GM19395 (cell line): Measurements from ENCODE around the gene GRK5.

Experiments
- ATAC-seq: cut with Tn5 transposase; IDR thresholded peaks from one replicate; pipeline ENCODE4 v1.9.1; 2021; ENCODE audit warnings: mild to moderate bottlenecking, moderate library complexity; ENCODE audit not compliant: unreplicated experiment

GRK5 gene

DNA sequence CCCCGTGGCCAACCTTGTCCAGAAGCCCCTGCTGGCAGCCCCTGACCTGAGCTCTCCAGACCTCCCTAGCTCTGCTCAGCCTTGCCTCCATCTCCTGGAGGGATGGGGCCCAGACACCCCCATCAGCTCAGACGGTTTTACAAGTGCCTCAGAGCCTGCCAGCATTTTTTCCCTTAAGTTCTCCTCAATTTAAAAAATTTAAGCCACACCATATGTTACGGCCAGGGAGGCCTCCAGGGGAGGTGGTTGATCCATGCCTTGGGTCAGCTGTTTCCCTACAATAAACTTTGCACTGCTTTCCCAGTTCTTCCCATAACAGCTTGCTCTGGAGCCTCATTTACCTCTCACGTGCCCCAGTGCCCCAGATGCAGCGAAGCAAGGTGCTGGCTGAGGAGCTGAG lies 191.6 kb downstream of the GRK5 start:
- no peak for ATAC-seq

GRCh38 chr10:119399466-119399865 lies 192.1 kb downstream of the GRK5 start:
- ATAC-seq, result no peak

DNA sequence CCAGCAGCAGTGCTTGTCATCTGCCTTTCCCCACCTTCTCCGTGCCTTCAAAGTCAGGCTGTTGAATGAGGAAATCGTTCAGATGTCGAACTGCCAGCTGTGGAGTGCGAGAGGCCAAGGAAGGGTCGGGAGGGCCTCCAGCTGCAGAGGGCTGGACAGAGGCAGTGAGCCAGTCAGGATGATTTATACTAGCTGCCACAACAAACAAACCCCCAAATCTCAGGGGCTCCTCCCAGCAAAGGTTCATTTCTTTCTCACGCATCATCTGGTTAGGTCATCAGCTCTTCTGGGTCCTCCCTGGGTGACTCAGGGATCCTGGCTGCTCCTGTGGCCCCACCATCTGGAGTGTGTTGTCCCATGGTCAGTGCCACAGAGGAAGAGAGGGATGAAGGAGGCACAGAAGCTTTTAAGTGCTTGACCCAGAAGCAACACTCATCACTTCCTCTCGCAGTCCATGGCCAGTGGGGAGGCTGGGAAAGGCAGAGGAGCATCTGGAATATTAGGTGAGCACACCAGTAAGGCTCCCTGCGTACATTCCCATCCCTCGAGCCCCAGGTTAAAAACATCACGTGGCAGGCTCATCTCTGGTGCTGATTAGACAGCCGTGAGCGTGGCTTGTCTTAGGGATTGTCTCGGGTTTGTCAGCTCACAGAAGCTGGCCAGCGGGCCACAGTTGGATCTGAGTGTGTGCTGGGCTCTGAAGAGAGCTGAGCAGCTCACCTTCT lies 194.5 kb downstream of the GRK5 start:
- ATAC-seq, result no peak

DNA sequence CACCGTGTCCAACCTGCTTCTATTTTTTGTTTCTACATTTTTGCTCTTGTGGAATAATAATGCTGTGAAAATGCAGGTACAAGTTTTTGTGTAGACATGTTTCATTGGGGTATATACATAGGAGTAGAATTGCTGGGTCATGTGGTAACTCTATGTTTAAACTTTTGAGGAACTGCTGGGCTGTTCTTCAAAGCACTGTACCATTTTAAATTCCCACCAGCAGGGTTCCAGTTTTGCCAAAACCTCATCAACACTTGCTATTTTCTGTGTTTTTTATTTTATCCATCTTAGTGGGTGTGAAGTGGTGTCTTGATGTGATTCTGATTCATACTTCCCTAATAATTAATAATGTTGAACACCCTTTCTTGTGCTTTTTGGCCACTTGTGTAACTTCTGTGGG lies 196.6 kb downstream of the GRK5 start:
- no peak for ATAC-seq

DNA sequence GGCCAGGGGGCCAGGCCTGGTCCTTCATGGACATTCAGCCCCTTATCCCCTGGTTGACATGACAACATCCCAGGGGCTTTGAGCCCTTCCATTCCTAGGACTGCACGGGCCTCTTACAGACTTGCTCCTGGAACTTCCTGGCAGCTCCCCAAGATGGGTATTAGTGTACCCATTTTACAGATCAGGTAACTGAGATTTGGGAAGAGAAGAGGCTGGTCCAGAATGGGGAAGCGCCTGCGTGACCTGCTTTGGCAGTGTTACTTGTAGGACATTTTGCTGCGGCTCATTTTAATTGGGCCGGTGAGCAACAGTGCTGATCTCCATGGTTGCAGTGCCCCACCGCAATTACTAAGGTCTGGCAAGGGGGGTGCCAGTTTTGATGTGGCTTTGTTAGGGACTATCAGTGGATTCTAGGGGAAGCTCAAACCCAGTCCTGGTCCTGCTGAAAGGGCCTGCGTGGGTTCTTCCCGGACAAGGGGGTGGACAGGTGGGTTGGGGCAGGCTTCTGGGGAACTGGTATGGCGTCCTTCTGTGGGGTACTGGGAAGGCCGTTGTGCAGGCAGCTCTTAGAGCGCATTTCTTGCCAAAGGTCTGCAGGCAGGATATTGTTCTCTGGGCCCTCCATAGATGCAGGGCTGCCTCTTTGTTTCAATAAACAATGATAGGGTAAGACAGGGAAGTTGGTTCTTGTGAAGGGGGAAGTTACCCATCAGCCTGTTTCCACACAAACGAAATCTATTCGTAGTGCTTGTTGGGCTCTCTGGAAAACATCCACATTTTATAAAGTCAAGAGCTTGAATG lies 197.5 kb downstream of the GRK5 start:
- ATAC-seq, result no peak

GRCh38 chr10:119405520-119405807 lies 198.1 kb downstream of the GRK5 start:
- ATAC-seq, result no peak

DNA sequence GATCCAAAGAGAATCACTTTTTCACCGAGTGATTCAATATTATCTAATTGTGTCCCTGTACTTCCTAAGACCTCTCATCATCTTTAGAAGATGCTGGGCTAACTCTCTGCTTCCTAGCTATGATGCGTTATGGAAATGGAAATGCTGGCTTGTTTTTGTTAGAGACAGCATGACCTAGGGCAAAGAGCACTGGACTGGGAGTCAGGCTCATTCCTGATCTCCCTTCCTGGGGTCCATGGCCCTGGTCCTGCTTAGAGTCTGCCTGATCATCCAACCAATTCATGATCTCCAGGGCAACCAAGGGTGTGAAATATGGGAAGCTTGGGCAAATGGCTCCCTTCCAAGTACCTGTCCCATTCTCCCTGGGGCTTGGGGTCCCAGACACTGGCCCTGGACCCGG lies 198.8 kb downstream of the GRK5 start:
- no peak for ATAC-seq

DNA sequence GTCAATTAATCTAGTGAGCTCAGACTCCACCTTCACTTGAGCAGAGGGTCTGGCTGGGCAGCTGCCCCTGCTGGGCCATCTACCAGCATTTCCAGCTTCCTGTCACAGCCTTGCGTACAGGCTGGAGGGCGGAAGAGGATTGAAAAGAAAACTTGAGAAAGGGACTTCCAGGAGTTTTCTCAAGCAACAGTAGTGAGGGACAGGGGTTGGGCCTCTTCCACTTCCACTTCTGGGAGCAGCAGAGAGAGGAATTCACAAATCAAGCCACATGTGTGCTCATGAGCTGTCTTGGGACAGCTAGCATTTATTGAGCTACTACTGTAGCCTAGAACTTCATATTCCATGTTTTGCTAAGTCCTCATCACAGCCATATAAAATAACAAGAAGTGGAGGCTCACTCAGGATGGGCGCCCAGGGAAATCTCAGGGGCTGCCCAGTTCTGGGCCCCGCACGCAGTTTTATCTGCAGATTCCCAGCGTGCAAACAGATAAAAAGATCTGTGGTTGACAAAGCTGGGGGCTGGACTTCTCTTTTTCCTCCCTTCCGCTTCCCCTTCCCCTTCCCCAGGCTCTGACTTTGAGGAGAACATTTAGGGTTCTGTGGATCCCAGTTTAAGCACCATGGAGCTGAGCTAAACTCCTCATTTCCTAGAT lies 199.4 kb downstream of the GRK5 start:
- no peak for ATAC-seq

DNA sequence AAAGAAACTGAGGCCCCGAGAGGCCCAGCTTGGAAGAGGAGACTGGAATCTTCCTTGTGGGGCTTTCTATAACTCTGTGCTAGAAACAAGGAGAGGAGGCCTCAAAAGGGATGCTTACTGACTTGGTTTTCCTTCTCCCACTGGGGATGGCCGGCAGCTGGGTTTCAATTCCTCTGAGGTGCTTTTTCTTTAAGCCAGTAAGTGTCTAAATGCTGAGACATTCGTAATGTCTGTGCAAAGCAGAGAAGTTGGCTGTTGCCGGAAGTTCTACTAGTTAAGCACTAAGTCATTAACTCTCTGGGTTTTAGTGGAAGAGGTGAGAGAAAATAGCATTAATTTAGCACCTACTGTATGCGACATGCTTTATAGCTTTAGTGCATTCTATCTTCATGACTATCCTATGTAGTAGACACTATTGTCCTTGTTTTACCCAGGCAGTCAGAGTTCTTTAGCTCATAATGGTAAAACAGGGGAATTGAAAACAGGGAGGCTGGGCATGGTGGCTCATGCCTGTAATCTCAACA lies 199.9 kb downstream of the GRK5 start:
- no peak for ATAC-seq

DNA sequence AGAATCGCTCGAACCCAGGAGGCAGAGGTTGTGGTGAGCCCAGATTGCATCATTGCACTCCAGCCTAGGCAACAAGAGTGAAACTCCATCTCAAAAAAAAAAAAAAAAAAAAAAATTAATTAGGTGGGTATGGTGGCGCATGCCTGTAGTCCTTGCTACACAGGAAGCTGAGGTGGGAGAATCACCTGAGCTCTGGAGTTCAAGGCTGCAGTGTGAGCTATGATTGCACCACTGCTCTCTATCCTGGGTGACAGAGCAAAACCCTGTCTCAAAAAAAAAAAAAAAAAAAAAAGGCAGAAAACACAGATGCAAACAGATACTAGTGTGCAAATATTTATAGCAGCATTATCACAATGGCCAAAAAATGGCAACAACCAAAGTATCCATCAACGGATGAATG lies 200.7 kb downstream of the GRK5 start:
- no peak for ATAC-seq

- ATAC-seq, result no peak
Observed at GRCh38 chr10:119408969-119409371, 201.6 kb downstream of the GRK5 start.

DNA sequence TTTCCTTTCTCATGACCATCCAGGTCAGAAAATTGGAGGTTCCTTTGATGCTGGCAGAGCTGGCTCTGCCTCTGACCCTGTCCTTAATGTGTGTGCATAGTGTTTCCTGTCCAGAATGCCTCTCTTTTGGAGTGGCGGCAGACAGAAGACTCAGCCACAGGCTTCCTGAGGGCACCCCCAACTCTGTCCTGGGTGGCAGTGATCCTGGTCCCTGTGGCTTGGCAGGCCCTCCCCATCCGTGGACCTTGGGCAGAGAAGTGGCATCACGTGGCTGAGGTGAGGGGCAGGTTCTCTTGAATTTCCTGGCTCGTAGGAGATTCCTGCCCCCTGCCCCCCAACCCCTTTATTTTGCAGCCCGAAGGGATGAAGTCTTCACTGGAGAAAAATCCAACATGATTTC lies 202.0 kb downstream of the GRK5 start:
- no peak for ATAC-seq

DNA sequence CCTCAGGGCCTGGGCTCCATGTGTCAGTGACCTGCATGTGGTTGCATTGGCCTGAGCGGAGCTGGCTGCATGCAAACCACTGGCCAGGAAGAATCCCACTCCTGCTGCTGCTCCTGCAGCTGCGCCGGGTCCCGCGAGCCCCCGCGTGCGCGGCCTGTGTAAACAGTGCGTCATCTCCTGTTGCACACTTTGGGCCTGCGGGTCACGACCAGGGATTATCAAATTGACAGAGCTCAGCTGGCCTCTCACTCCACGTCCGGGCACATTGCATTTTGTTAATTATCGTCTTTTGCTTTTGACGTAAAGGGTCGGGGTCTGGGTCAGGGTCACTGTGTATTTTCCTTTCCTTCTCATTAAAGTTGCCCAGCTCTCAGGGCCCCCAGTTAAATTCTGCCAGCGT lies 202.5 kb downstream of the GRK5 start:
- no peak for ATAC-seq

DNA sequence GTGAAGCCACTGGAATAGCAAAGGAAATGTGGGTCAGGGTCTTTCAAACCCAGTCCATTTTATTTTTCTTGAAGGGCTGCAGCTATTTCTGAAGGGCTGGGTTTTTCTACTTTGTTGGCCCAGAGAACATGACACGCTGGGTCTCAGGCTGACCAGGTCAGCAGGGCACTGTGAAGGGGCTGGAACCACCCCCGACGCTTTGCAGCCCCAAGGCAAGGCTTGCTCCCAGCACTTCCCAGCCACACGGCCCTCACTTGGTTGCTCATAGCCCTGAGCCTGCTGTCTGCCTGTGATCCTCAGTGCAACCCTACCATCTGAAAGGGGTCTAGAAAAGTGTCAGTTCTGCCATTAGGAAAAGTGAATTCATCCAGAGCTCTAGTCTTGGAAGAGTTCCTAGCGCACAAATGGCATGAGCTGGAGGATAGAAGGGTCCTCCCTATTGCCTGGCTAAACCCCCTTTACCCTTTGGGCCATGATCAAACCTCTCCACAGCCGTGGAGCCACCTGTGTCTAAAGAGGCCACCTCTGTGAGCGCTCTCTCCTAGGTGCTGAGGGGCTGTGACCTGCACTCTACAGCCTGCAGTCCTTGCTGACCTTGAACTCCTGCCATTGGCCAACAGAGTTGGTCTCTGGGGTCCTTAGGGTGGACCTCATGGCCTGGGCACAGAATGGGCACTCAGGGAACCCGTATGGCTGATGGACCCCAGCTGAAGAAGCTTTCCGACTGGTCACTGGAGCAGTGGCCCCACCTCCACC lies 203.2 kb downstream of the GRK5 start:
- no peak for ATAC-seq

- ATAC-seq, result no peak
Observed at GRCh38 chr10:119412244-119413092, 205.1 kb downstream of the GRK5 start.

- ATAC-seq, result no peak
Observed at GRCh38 chr10:119413093-119413453, 205.7 kb downstream of the GRK5 start.

DNA sequence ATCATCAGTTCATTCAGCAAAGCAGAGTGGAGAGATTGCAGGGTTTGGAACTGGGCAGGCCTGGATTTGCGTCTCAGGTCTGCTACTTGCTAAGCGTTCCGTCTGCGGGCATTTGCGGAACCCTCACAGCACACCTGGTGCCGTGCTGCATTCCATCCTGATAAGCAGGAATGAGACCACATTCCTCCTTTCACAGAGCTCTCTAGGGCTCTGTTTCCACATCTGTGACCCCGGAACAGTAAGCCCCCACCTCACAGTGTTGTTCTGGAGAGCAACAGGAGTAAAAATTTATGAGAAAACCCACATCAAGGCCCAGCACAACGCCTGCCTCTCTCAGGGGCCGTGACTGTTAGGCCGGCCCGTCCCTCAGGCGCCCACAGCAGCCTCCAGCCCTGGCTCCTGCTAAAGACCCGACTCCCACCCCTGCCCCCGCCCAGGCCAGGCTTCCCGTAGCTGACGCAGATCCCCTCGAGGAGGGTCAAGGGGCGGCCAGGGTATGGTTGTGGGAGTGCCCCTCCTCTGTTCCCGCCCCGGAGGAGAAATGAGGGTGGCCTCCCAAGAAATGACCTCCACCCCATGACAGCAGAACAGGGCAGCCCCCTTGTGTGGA lies 206.2 kb downstream of the GRK5 start:
- no peak for ATAC-seq

DNA sequence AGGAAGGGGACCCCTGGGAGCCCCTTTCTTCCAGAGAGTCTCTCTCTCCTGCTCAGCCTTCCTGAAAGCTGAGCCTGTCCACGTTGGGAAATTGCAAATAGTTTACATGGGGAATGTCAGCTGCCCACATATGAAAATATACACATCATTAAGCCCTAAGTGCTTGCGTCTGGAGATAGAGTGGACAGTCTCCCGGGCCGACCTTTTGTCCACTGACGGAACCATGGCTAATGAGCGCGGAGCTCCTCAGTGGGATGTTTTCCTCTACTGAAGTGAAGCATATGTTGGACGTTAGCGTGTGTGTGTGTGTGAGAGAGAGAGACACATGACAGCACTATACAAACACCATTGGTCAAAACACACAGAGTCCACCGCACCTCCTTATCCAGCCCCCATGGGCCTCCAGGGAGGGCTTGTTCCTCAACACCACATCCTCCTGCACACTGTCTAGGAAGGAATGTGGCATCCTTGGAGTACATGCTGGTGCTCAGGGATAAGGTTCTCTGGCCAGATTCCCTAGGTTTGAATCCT lies 206.8 kb downstream of the GRK5 start:
- no peak for ATAC-seq

DNA sequence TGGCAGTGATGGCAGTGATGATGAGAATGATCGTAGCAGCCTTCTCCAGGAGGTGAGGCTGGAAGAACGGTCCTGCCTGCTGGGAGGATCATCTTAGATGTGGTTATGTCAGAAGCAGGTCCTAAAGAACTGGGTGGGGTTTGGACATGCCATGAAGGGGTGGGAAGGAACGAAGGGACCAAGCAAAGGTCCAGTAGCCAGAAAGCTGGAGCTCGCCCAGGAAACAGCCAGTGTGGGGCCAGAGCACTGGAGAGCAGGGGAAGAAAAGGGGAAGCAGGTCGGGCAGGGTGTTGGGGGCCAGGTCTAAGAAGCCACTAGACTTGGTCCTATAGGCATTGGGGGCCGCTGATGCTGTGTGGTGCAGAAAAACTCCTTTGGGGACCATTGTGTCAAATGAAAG lies 207.8 kb downstream of the GRK5 start:
- no peak for ATAC-seq
